ENCODE measurements around the gene SUSD2.
"Not testable (repeated sequence)": the region's sequence is repeated elsewhere in the genome, so short reads cannot be mapped to it uniquely, and the experiment has no call there.

SUSD2 gene

GRCh38 chr22:24179478-24180210 lies 1.6 kb upstream of the SUSD2 start:
- DNase-seq (ENCODE audit: low read depth), result no peak
- no peak overlapping the region for H3K4me3 ChIP-seq (ENCODE audit: low read depth, low read length)
- no peak for TF ChIP-seq CTCF (IDR thresholded peaks at IDR 0.05; ENCODE audit: low read depth, low read length, missing control alignments)

- TF ChIP-seq CTCF (IDR thresholded peaks at IDR 0.05; ENCODE audit: low read depth, low read length, missing control alignments), result no peak
- no peak for DNase-seq (ENCODE audit: low read depth)
- no peak overlapping the region for H3K4me3 ChIP-seq (ENCODE audit: low read depth, low read length)
These were observed 785 bp upstream of the SUSD2 start for GRCh38 chr22:24180316-24181087.

GRCh38 chr22:24181996-24182899 lies 961 bp downstream of the SUSD2 start:
- no peak for TF ChIP-seq CTCF (IDR thresholded peaks at IDR 0.05; ENCODE audit: low read depth, low read length, missing control alignments)
- no peak for DNase-seq (ENCODE audit: low read depth)
- no peak overlapping the region for H3K4me3 ChIP-seq (ENCODE audit: low read depth, low read length)

- not testable (repeated sequence) for H3K4me3 ChIP-seq (ENCODE audit: low read depth, low read length); DNase-seq (ENCODE audit: low read depth)
These were observed 1.6 kb downstream of the SUSD2 start for GRCh38 chr22:24182900-24183246.

GRCh38 chr22:24183321-24184031 lies 2.2 kb downstream of the SUSD2 start:
- no peak for TF ChIP-seq CTCF (IDR thresholded peaks at IDR 0.05; ENCODE audit: low read depth, low read length, missing control alignments)
- H3K4me3 ChIP-seq (ENCODE audit: low read depth, low read length), result no peak overlapping the region

GRCh38 chr22:24184057-24184798 lies 2.9 kb downstream of the SUSD2 start:
- no peak for DNase-seq (ENCODE audit: low read depth)
- no peak overlapping the region for H3K4me3 ChIP-seq (ENCODE audit: low read depth, low read length)
- TF ChIP-seq CTCF (IDR thresholded peaks at IDR 0.05; ENCODE audit: low read depth, low read length, missing control alignments), result no peak

More at GRCh38 chr22:24183321-24184031, 2.2 kb downstream of the SUSD2 start:
- no peak for DNase-seq (ENCODE audit: low read depth)
